HepG2 (cell line): Measurements from ENCODE around the gene SCAND1. TPM values are rescaled to one million over a fixed set of nuclear protein-coding genes. Genes with fewer than 3 reads are reported as not detected.

Source experiments
- ATAC-seq: fragments of 200-7000 bp; cut with Tn5 transposase; 3 replicates; pipeline ENCODE4 v1.9.1; 2020; ENCODE audit warnings: mild to moderate bottlenecking, moderate library complexity
- BruUV-seq: library from RNA; stranded (reverse); fragments of 400-500 nt; replicated peaks from 2 replicates; lab custom pipeline; 2021; lab: Mats Ljungman, UMichigan
- CTCF ChIA-PET: fragments of 300-600 bp; formaldehyde crosslinking; extraction: SDS; loops from one replicate; lab custom pipeline; 2021; ENCODE audit warnings: low total read pairs, inconsistent platforms, low intra/inter-chr PET ratio; lab: Yijun Ruan, JAX
- POLR2A ChIA-PET: fragments of 350-600 bp; sonication (Branson Sonifier 250); formaldehyde crosslinking; loops from one replicate; lab custom pipeline; 2020; ENCODE audit warnings: antibody characterized with exemption, inconsistent platforms; lab: Yijun Ruan, JAX
- DNase-seq: peaks from one replicate; pipeline ENCODE4 v3.0.0-alpha.2; 2015; ENCODE audit warnings: low spot score
- FAIRE-seq: peaks from 3 replicates; lab custom pipeline; 2011; peaks lifted over from hg19 to GRCh38; lab: Jason Lieb, UNC
- H2AFZ ChIP-seq: one replicate; pipeline ENCODE4 v1.6.1; 2011; ENCODE audit warnings: low read length, inconsistent platforms
- H3K27ac ChIP-seq: fragments of 300-600 bp; 3 replicates; pipeline ENCODE4 v1.8.0; 2011; ENCODE audit warnings: mixed run types, mild to moderate bottlenecking, mixed read lengths, low read length, inconsistent platforms; ENCODE audit not compliant: insufficient read depth; ENCODE audit errors: extremely low read length
- H3K27me3 ChIP-seq, 2 experiments: fragments of 200-600 bp in 1 of 2; 2 replicates in 1 of 2; 3 replicates in 1 of 2; pipeline versions ENCODE4 v1.6.0 to v1.8.0; 2011; ENCODE audit warnings: low read length in 2 of 2, mild to moderate bottlenecking in 2 of 2, moderate library complexity in 2 of 2, inconsistent platforms in 1 of 2; ENCODE audit not compliant: insufficient read depth in 2 of 2, control insufficient read depth in 1 of 2
- H3K36me3 ChIP-seq, 2 experiments: fragments of 200-600 bp in 1 of 2; replicated peaks in 1 of 2; 2 replicates in 1 of 2; 3 replicates in 1 of 2; pipeline versions ENCODE4 v1.5.1 to v1.8.0; 2011; ENCODE audit warnings: low read length in 2 of 2, inconsistent platforms in 1 of 2; ENCODE audit not compliant: insufficient read depth in 2 of 2, control insufficient read depth in 1 of 2
- H3K4me1 ChIP-seq: 2 replicates; pipeline ENCODE4 v1.5.1; 2012; ENCODE audit warnings: low read length, inconsistent platforms; ENCODE audit not compliant: insufficient read depth
- H3K4me2 ChIP-seq: 2 replicates; pipeline ENCODE4 v1.6.0; 2011; ENCODE audit warnings: low read depth, low read length, inconsistent platforms
- H3K4me3 ChIP-seq, 3 experiments: fragments of 200-600 bp in 1 of 3; sonication (generic), shearing (Covaris generic) in 1 of 3; replicated peaks in 1 of 3; 2 replicates each; pipeline ENCODE4 v1.5.1; 2011 to 2016; ENCODE audit warnings: low read length in 3 of 3, inconsistent platforms in 2 of 3, low read depth in 2 of 3, mild to moderate bottlenecking in 2 of 3, control low read depth in 1 of 3, mixed read lengths in 1 of 3; ENCODE audit not compliant: insufficient read depth in 1 of 3
- H3K79me2 ChIP-seq: one replicate; pipeline ENCODE4 v1.6.1; 2011; ENCODE audit warnings: low read length, inconsistent platforms; ENCODE audit not compliant: insufficient read depth
- H3K9ac ChIP-seq: 2 replicates; pipeline ENCODE4 v1.6.0; 2011; ENCODE audit warnings: mild to moderate bottlenecking, low read depth, low read length, inconsistent platforms; ENCODE audit not compliant: insufficient read depth
- H3K9me3 ChIP-seq: 2 replicates; pipeline ENCODE4 v1.5.1; 2012; ENCODE audit warnings: mild to moderate bottlenecking, low read length
- H4K20me1 ChIP-seq: 2 replicates; pipeline ENCODE4 v1.6.0; 2011; ENCODE audit warnings: inconsistent platforms, mild to moderate bottlenecking, low read length, moderate library complexity; ENCODE audit not compliant: insufficient read depth
- CENPX ChIP-seq: sonication (generic); formaldehyde crosslinking; IDR thresholded peaks from 2 replicates; pipeline ENCODE4 v1.9.0; 2021; ENCODE audit warnings: mild to moderate bottlenecking, missing genetic modification reagents, moderate library complexity
- HDAC2 ChIP-seq: sonication (generic); formaldehyde crosslinking; IDR thresholded peaks from 2 replicates; pipeline ENCODE4 v1.4.0; 2020; ENCODE audit warnings: missing genetic modification reagents
- LCORL ChIP-seq, 2 experiments: fragments of 450-650 bp in 1 of 2; sonication (generic) in 1 of 2; formaldehyde crosslinking in 1 of 2; IDR thresholded peaks; 2 replicates each; pipeline versions ENCODE4 v1.5.0 to v1.6.1; 2017 to 2020; ENCODE audit warnings: antibody characterized with exemption in 1 of 2, missing genetic modification reagents in 1 of 2
- RAD21 ChIP-seq: fragments of 450-650 bp; formaldehyde crosslinking; IDR thresholded peaks from 2 replicates; pipeline ENCODE4 v1.5.0; 2020; ENCODE audit warnings: mild to moderate bottlenecking
- SMAD1 ChIP-seq: sonication (generic); formaldehyde crosslinking; IDR thresholded peaks from 2 replicates; pipeline ENCODE4 v1.4.0; 2020; ENCODE audit warnings: missing genetic modification reagents, low read depth, mild to moderate bottlenecking, borderline replicate concordance
- SRSF1 ChIP-seq: fragments of 200-400 bp; formaldehyde crosslinking; optimal IDR thresholded peaks from 2 replicates; pipeline ENCODE3; 2017; ENCODE audit warnings: mild to moderate bottlenecking, low read depth, low read length, moderate library complexity
- TCF7L2 ChIP-seq: IDR thresholded peaks from 2 replicates; pipeline ENCODE4 v1.6.1; 2011; ENCODE audit warnings: mild to moderate bottlenecking, low read depth, low read length, moderate library complexity
- YEATS2 ChIP-seq: sonication (generic); formaldehyde crosslinking; IDR thresholded peaks from 2 replicates; pipeline ENCODE4 v1.4.0; 2020; ENCODE audit warnings: missing genetic modification reagents, borderline replicate concordance
- ZNF256 ChIP-seq: sonication (generic); formaldehyde crosslinking; conservative IDR thresholded peaks from 2 replicates; pipeline ENCODE4 v1.4.0; 2020; ENCODE audit warnings: missing genetic modification reagents
- ZNF441 ChIP-seq: sonication (generic); formaldehyde crosslinking; IDR thresholded peaks from 2 replicates; pipeline ENCODE4 v1.7.0; 2021; ENCODE audit warnings: missing genetic modification reagents, borderline replicate concordance
- ZNF530 ChIP-seq: sonication (generic); formaldehyde crosslinking; IDR thresholded peaks from 2 replicates; pipeline ENCODE4 v1.5.0; 2020; ENCODE audit warnings: low read depth, mild to moderate bottlenecking, missing genetic modification reagents
- ZNF572 ChIP-seq: sonication (generic); formaldehyde crosslinking; IDR thresholded peaks from 2 replicates; pipeline ENCODE4 v1.5.1; 2020; ENCODE audit warnings: mild to moderate bottlenecking, missing genetic modification reagents
- ZNF768 ChIP-seq: sonication (generic); formaldehyde crosslinking; IDR thresholded peaks from 2 replicates; pipeline ENCODE4 v1.4.0; 2020; ENCODE audit warnings: missing genetic modification reagents
- WGBS: methylation state at CpG from one replicate; pipeline ENCODE4 v1.1.6; 2017; ENCODE audit warnings: low lambda C conversion rate; 5-methylcytosine and 5-hydroxymethylcytosine counted together
- in situ Hi-C: cut with HindIII; loops from 2 replicates; pipeline ENCODE4 v1.10.0; 2017; ENCODE audit warnings: low pct_unique_long_range_greater_than_20kb; ENCODE audit not compliant: extremely low pct_ligation_motif_present
- intact Hi-C: fragments of 100-400 bp; cut with micrococcal nuclease; formaldehyde crosslinking; loops from one replicate; pipeline ENCODE4 v1.10.0; 2022; ENCODE audit not compliant: unreplicated experiment
- polyA plus RNA-seq, 8 experiments: library from polyadenylated mRNA; depleted of rRNA in 3 of 8; stranded (reverse) in 7 of 8; unstranded in 1 of 8; fragments of >200 nt; fragmentation: Illumina TruSeq in 4 of 8; extraction: Trizol in 4 of 8; gene quantifications; 2 replicates each; pipeline versions ENCODE4 v1.2.1 to v1.2.3, GENCODE V29; 2011 to 2016; ENCODE audit warnings: low read depth in 4 of 8, missing spikeins in 1 of 8, mixed read lengths in 1 of 8; ENCODE audit not compliant: insufficient read depth in 1 of 8
- total RNA-seq, 5 experiments: library from RNA; depleted of rRNA; stranded (reverse); fragments of >200 nt; fragmentation: Illumina TruSeq; extraction: Trizol; gene quantifications; 2 replicates each; pipeline ENCODE4 v1.2.3, GENCODE V29; 2016; ENCODE audit warnings: low read depth in 1 of 5
- TF ChIP-seq, protein P1 (sequence below): conservative IDR thresholded peaks from 2 replicates; pipeline ENCODE4 v1.6.1; 2018; ENCODE audit warnings: missing genetic modification reagents
- TF ChIP-seq, protein P2 (sequence below): sonication (generic); formaldehyde crosslinking; IDR thresholded peaks from 2 replicates; pipeline ENCODE4 v1.8.1; 2023; ENCODE audit warnings: mild to moderate bottlenecking, inconsistent platforms, moderate library complexity, missing genetic modification reagents, borderline replicate concordance
- TF ChIP-seq, protein P3 (sequence below): IDR thresholded peaks from 2 replicates; pipeline ENCODE4 v1.6.1; 2012; ENCODE audit warnings: low read length, improper control_type of control experiment
- TF ChIP-seq, protein P4 (sequence below): sonication (generic); formaldehyde crosslinking; conservative IDR thresholded peaks from 2 replicates; pipeline ENCODE4 v1.8.0; 2022; ENCODE audit warnings: missing genetic modification reagents

SCAND1 gene
- total and polyA plus RNA-seq, 2 of the 13 experiments (the other 11 are each of a cell fraction or from before 2014, with no cell fraction given): 19.3 to 109 TPM

DNA sequence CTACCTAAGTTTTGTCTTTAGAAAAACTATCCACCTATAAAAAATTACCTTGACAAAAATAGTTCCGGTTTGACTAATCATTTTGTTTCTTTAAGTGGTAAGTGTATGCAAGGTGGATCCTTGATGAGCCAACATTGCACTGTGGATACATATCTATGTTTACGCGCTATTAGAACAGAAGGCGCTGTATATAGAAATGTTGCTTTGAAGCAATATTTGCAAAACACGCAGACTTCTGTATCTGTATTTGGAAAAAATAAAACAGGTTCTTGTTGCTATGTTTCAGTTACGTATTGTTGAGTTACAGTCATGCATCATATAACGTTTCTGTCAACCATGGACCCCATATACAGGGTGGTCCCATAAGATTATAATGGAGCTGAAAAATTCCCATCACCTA lies 4.2 kb downstream of the SCAND1 start:
- H3K36me3 ChIP-seq: peaks cover 8 to 12% of the 10 kb centered on the region in 2 experiments
- no peak for FAIRE-seq
- H3K27ac ChIP-seq: no peak overlapping the region
- no peaks in the 10 kb centered on the region; a peak in 1 of 5 replicates for H3K27me3 ChIP-seq
- in situ Hi-C loops: no loop called here
- peaks cover 18% of the 10 kb centered on the region for H3K79me2 ChIP-seq
- ChIA-PET POLR2A (no interaction called here), CTCF (no interaction called here)
- H2AFZ ChIP-seq: no peak overlapping the region
- WGBS: 97% methylated on average over 7 of the region's 7 CpGs
- ATAC-seq: no peak
- H3K4me2 ChIP-seq: no peak overlapping the region
- H4K20me1 ChIP-seq: peaks cover 5% of the 10 kb centered on the region; the same call in 1 of the 2 replicates
- BruUV-seq: no TSS peak
- intact Hi-C loops: no loop called here
- no peak overlapping the region for H3K4me3 ChIP-seq
- no peak overlapping the region for H3K9ac ChIP-seq
- DNase-seq: no peak
- no peaks in the 10 kb centered on the region for H3K9me3 ChIP-seq
- peaks cover 21% of the 10 kb centered on the region for H3K4me1 ChIP-seq
- TF ChIP-seq ZNF256 (CRISPR knock-in tag) (no peak), ZNF530 (CRISPR knock-in tag) (no peak), ZNF768 (CRISPR knock-in tag) (no peak), RAD21 (no peak), TCF7L2 (no peak), YEATS2 (CRISPR knock-in tag) (no peak), HDAC2 (CRISPR knock-in tag) (no peak), ZNF572 (CRISPR knock-in tag) (no peak), SMAD1 (CRISPR knock-in tag) (no peak), LCORL (IDR thresholded peaks at IDR 0.05) (no peak), LCORL (CRISPR knock-in tag; IDR thresholded peaks at IDR 0.05) (no peak), CENPX (CRISPR knock-in tag) (no peak), SRSF1 (no peak), ZNF441 (CRISPR knock-in tag) (no peak)
- TF ChIP-seq, protein P1, sequence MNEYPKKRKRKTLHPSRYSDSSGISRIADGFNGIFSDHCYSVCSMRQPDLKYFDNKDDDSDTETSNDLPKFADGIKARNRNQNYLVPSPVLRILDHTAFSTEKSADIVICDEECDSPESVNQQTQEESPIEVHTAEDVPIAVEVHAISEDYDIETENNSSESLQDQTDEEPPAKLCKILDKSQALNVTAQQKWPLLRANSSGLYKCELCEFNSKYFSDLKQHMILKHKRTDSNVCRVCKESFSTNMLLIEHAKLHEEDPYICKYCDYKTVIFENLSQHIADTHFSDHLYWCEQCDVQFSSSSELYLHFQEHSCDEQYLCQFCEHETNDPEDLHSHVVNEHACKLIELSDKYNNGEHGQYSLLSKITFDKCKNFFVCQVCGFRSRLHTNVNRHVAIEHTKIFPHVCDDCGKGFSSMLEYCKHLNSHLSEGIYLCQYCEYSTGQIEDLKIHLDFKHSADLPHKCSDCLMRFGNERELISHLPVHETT: no peak
- TF ChIP-seq, protein P2, sequence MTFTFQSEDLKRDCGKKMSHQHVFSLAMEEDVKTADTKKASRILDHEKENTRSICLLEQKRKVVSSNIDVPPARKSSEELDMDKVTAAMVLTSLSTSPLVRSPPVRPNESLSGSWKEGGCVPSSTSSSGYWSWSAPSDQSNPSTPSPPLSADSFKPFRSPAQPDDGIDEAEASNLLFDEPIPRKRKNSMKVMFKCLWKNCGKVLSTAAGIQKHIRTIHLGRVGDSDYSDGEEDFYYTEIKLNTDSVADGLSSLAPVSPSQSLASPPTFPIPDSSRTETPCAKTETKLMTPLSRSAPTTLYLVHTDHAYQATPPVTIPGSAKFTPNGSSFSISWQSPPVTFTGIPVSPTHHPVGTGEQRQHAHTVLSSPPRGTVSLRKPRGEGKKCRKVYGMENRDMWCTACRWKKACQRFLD (CRISPR knock-in tag): no peak
- TF ChIP-seq, protein P3, sequence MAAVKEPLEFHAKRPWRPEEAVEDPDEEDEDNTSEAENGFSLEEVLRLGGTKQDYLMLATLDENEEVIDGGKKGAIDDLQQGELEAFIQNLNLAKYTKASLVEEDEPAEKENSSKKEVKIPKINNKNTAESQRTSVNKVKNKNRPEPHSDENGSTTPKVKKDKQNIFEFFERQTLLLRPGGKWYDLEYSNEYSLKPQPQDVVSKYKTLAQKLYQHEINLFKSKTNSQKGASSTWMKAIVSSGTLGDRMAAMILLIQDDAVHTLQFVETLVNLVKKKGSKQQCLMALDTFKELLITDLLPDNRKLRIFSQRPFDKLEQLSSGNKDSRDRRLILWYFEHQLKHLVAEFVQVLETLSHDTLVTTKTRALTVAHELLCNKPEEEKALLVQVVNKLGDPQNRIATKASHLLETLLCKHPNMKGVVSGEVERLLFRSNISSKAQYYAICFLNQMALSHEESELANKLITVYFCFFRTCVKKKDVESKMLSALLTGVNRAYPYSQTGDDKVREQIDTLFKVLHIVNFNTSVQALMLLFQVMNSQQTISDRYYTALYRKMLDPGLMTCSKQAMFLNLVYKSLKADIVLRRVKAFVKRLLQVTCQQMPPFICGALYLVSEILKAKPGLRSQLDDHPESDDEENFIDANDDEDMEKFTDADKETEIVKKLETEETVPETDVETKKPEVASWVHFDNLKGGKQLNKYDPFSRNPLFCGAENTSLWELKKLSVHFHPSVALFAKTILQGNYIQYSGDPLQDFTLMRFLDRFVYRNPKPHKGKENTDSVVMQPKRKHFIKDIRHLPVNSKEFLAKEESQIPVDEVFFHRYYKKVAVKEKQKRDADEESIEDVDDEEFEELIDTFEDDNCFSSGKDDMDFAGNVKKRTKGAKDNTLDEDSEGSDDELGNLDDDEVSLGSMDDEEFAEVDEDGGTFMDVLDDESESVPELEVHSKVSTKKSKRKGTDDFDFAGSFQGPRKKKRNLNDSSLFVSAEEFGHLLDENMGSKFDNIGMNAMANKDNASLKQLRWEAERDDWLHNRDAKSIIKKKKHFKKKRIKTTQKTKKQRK: no peak
- TF ChIP-seq, protein P4, sequence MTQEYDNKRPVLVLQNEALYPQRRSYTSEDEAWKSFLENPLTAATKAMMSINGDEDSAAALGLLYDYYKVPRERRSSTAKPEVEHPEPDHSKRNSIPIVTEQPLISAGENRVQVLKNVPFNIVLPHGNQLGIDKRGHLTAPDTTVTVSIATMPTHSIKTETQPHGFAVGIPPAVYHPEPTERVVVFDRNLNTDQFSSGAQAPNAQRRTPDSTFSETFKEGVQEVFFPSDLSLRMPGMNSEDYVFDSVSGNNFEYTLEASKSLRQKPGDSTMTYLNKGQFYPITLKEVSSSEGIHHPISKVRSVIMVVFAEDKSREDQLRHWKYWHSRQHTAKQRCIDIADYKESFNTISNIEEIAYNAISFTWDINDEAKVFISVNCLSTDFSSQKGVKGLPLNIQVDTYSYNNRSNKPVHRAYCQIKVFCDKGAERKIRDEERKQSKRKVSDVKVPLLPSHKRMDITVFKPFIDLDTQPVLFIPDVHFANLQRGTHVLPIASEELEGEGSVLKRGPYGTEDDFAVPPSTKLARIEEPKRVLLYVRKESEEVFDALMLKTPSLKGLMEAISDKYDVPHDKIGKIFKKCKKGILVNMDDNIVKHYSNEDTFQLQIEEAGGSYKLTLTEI (CRISPR knock-in tag): no peak
